Endothelial cell of umbilical vein (primary cell): ENCODE measurements around the gene MMP21. TPM values are rescaled to one million over a fixed set of nuclear protein-coding genes. Genes with fewer than 3 reads are reported as not detected.

Experiments used
- BruUV-seq: library from RNA; stranded (reverse); fragments of 400-500 nt; replicated peaks from 2 replicates; lab custom pipeline; 2021; lab: Mats Ljungman, UMichigan
- CTCF ChIA-PET: fragments of 300-600, 350-600 bp; sonication (Branson Sonifier 250); formaldehyde crosslinking; loops from one replicate; lab custom pipeline; 2021; ENCODE audit warnings: antibody characterized with exemption, inconsistent platforms; lab: Charles Lee
- POLR2A ChIA-PET: fragments of 300-600, 350-600 bp; sonication (Branson Sonifier 250); formaldehyde crosslinking; loops from one replicate; lab custom pipeline; 2021; ENCODE audit warnings: antibody characterized with exemption, inconsistent platforms; lab: Charles Lee
- DNase-seq: peaks from one replicate; pipeline ENCODE4 v3.0.0-alpha.2; 2011; ENCODE audit warnings: low read depth, low spot score
- FAIRE-seq: peaks from 2 replicates; lab custom pipeline; 2011; peaks lifted over from hg19 to GRCh38; lab: Jason Lieb, UNC
- H2AFZ ChIP-seq: 2 replicates; pipeline ENCODE4 v1.6.0; 2012; ENCODE audit warnings: low read depth, low read length, control low read depth, inconsistent platforms
- H3K27ac ChIP-seq: 2 replicates; pipeline ENCODE4 v1.5.1; 2011; ENCODE audit warnings: low read depth, mild to moderate bottlenecking, control low read depth, low read length, moderate library complexity; ENCODE audit not compliant: insufficient read depth
- H3K27me3 ChIP-seq, 2 experiments: 2 replicates each; pipeline versions ENCODE4 v1.6.0 to v1.6.1; 2011; ENCODE audit warnings: low read length in 2 of 2, mixed read lengths in 1 of 2; ENCODE audit not compliant: control insufficient read depth in 2 of 2, insufficient read depth in 2 of 2
- H3K36me3 ChIP-seq, 2 experiments: 2 replicates in 1 of 2; 3 replicates in 1 of 2; pipeline ENCODE4 v1.5.1; 2011; ENCODE audit warnings: low read length in 2 of 2, mild to moderate bottlenecking in 1 of 2, moderate library complexity in 1 of 2; ENCODE audit not compliant: control insufficient read depth in 2 of 2, insufficient read depth in 2 of 2; ENCODE audit errors: extremely low read depth in 1 of 2
- H3K4me1 ChIP-seq: 3 replicates; pipeline ENCODE4 v1.5.1; 2011; ENCODE audit warnings: mild to moderate bottlenecking, low read length; ENCODE audit not compliant: control insufficient read depth, insufficient read depth; ENCODE audit errors: extremely low read depth
- H3K4me2 ChIP-seq: 2 replicates; pipeline ENCODE4 v1.6.1; 2011; ENCODE audit warnings: low read length, control low read depth, mixed read lengths; ENCODE audit not compliant: insufficient read depth
- H3K4me3 ChIP-seq, 3 experiments: fragments of 200-600 bp in 1 of 3; sonication (generic), shearing (Covaris generic) in 1 of 3; replicated peaks in 1 of 3; 2 replicates each; pipeline ENCODE4 v1.5.1; 2011 to 2016; ENCODE audit warnings: control low read depth in 3 of 3, low read length in 3 of 3, mild to moderate bottlenecking in 2 of 3, inconsistent platforms in 1 of 3, low read depth in 1 of 3, moderate library complexity in 1 of 3; ENCODE audit not compliant: insufficient read depth in 1 of 3
- H3K79me2 ChIP-seq: 2 replicates; pipeline ENCODE4 v1.6.0; 2012; ENCODE audit warnings: low read length, inconsistent platforms; ENCODE audit not compliant: control insufficient read depth, insufficient read depth
- H3K9ac ChIP-seq: replicated peaks from 2 replicates; pipeline ENCODE3; 2011; ENCODE audit warnings: low read length, control low read depth; ENCODE audit not compliant: insufficient read depth; ENCODE audit errors: extremely low read depth
- H3K9me1 ChIP-seq: replicated peaks from 3 replicates; pipeline ENCODE4 v1.6.0; 2011; ENCODE audit warnings: mild to moderate bottlenecking, low read length; ENCODE audit not compliant: control insufficient read depth, insufficient read depth; ENCODE audit errors: extremely low read depth
- H3K9me3 ChIP-seq: replicated peaks from 2 replicates; pipeline ENCODE4 v1.5.1; 2012; ENCODE audit warnings: low read length, inconsistent platforms; ENCODE audit not compliant: control insufficient read depth, insufficient read depth
- H4K20me1 ChIP-seq: replicated peaks from 2 replicates; pipeline ENCODE3; 2011; ENCODE audit warnings: mild to moderate bottlenecking, low read length; ENCODE audit not compliant: control insufficient read depth, insufficient read depth; ENCODE audit errors: extremely low read depth
- CTCF ChIP-seq, 2 donors: IDR thresholded peaks; 1 replicate in 1 of 2; 2 replicates in 1 of 2; pipeline ENCODE4 v1.5.1; 2011; ENCODE audit warnings: low read length in 2 of 2, mild to moderate bottlenecking in 2 of 2, moderate library complexity in 2 of 2, control low read depth in 1 of 2, inconsistent platforms in 1 of 2, low read depth in 1 of 2; ENCODE audit not compliant: insufficient read depth in 1 of 2; ENCODE audit errors: extremely low read depth in 1 of 2
- EZH2 ChIP-seq: IDR thresholded peaks from 2 replicates; pipeline ENCODE4 v1.6.1; 2012; ENCODE audit warnings: borderline replicate concordance, low read depth, mild to moderate bottlenecking, moderate library complexity, low read length, inconsistent platforms; ENCODE audit not compliant: severe bottlenecking
- FOS ChIP-seq: IDR thresholded peaks from 2 replicates; pipeline ENCODE4 v1.6.1; 2011; ENCODE audit warnings: mild to moderate bottlenecking, low read length, moderate library complexity, borderline replicate concordance; ENCODE audit not compliant: insufficient read depth
- GATA2 ChIP-seq: IDR thresholded peaks from 2 replicates; pipeline ENCODE4 v1.7.0; 2011; ENCODE audit warnings: low read depth, mild to moderate bottlenecking, moderate library complexity, mixed read lengths, low read length; ENCODE audit not compliant: insufficient read length, insufficient read depth
- JUN ChIP-seq: IDR thresholded peaks from 2 replicates; pipeline ENCODE4 v1.6.1; 2011; ENCODE audit warnings: borderline replicate concordance, low read depth; ENCODE audit not compliant: insufficient read length, insufficient read depth
- MAX ChIP-seq: IDR thresholded peaks from 2 replicates; pipeline ENCODE4 v1.6.1; 2011; ENCODE audit not compliant: insufficient read depth, insufficient read length
- MYC ChIP-seq: IDR thresholded peaks from one replicate; pipeline ENCODE4 v1.6.1; 2011; ENCODE audit warnings: mild to moderate bottlenecking, low read depth, low read length
- POLR2A ChIP-seq: IDR thresholded peaks from 2 replicates; pipeline ENCODE4 v1.6.1; 2012; ENCODE audit warnings: low read depth, mild to moderate bottlenecking, control low read depth, low read length
- POLR2AphosphoS5 ChIP-seq: IDR thresholded peaks from 2 replicates; pipeline ENCODE4 v1.6.1; 2012; ENCODE audit warnings: low read depth, mild to moderate bottlenecking, control low read depth, low read length, moderate library complexity; ENCODE audit not compliant: insufficient read depth
- dilution Hi-C: fragments of 300-500 bp; cut with MboI; formaldehyde crosslinking; loops from one replicate; pipeline ENCODE4 v1.15.0; 2019; ENCODE audit warnings: low sequenced_read_pairs; ENCODE audit not compliant: extremely low pct_ligation_motif_present
- intact Hi-C: fragments of 100-400 bp; cut with micrococcal nuclease; formaldehyde crosslinking; loops from one replicate; pipeline ENCODE4 v1.10.0; 2022
- polyA plus RNA-seq, 4 experiments: library from polyadenylated mRNA; depleted of rRNA in 3 of 4; stranded (reverse) in 3 of 4; unstranded in 1 of 4; fragments of >200 nt; gene quantifications; 2 replicates each; pipeline versions ENCODE4 v1.2.1 to v1.2.3, GENCODE V29; 2011 to 2012; ENCODE audit warnings: missing spikeins in 1 of 4
- total RNA-seq: library from RNA; stranded (reverse); gene quantifications from 2 replicates; pipeline ENCODE4 v1.2.3, GENCODE V29; 2021

MMP21 gene
- total and polyA plus RNA-seq, 2 donors (not counting 3 experiments of a cell fraction or from before 2014, with no cell fraction given): 0.06 TPM; not detected in 1

DNA sequence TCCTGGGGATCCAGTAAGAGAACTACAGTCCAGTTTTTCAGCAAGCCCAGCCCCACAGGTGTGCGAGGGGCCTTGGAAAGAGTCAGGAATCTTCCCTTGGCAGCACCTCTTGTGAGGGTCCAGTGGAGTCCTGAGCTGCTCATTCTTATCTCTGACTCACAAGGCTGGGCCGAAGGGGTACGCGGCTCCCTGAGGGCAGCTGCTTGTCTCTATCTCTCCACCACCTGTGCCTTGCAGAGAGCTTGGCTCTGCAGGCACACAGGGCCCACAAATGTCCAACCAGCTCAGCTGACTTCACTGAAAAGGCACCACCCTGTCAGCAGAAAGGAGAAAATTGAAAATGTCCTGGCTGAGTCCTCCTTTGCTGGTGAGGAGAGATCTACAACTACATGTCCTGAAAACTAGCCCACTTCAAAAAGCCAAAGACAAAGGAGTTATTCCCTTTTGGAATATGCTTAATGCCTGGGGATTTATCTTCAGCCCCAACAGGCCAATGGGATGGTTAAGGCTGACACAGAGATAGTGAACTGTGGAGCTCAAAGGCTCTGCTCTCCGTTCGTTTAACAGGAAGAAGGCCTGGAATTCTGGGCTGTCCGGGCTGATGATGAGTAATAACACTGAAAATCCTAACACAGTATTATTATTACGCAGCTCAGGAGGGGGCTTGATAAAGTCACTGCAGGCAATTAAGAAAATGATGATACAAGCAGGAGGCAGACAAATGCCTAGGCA, 24.0 kb upstream of the MMP21 start:
- CTCF ChIA-PET: no interaction called here
- no peak overlapping the region for H2AFZ ChIP-seq
- POLR2A ChIA-PET: no interaction called here
- no peak overlapping the region for H3K9ac ChIP-seq
- H4K20me1 ChIP-seq: no peaks in the 10 kb centered on the region
- H3K9me3 ChIP-seq: no peaks in the 10 kb centered on the region
- dilution Hi-C loops (no loop called here), intact Hi-C loops (no loop called here)
- no peaks in the 10 kb centered on the region for H3K4me1 ChIP-seq
- DNase-seq (no peak), FAIRE-seq (no peak)
- H3K9me1 ChIP-seq: no peaks in the 10 kb centered on the region
- H3K27me3 ChIP-seq: no peaks in the 10 kb centered on the region
- peaks cover 0 to 8% of the 10 kb centered on the region in 2 experiments for H3K36me3 ChIP-seq
- no TSS peak for BruUV-seq
- H3K27ac ChIP-seq: no peak overlapping the region
- H3K4me2 ChIP-seq: no peak overlapping the region
- no peaks in the 10 kb centered on the region for H3K79me2 ChIP-seq
- no peak overlapping the region for H3K4me3 ChIP-seq
- no peak for TF ChIP-seq MYC
- no peak for TF ChIP-seq EZH2
- no peak for TF ChIP-seq JUN
- no peak for TF ChIP-seq CTCF (IDR thresholded peaks at IDR 0.05; ENCODE audit: extremely low read depth in 1 of 2, insufficient read depth in 1 of 2, low read depth in 1 of 2, low read length in 2 of 2)
- TF ChIP-seq FOS: no peak
- TF ChIP-seq POLR2A: no peak
- TF ChIP-seq POLR2AphosphoS5: no peak
- TF ChIP-seq MAX: no peak
- TF ChIP-seq GATA2: no peak
